ENCODE data around the gene NAP1L4. TPM values are rescaled to one million over a fixed set of nuclear protein-coding genes. Genes with fewer than 3 reads are reported as not detected.

The NAP1L4 gene
- total RNA-seq, 1 experiment from 2014 or later: 184 TPM

- no TSS peak for BruUV-seq (replicated peaks)
- Histone ChIP-seq H3K27ac (ENCODE audit: low read depth, low read length, poor library complexity, severe bottlenecking) (no peak overlapping the region), H3K36me3 (ENCODE audit: insufficient read depth, low read length, poor library complexity, severe bottlenecking) (no peaks in the 10 kb centered on the region), H3K4me1 (ENCODE audit: insufficient read depth, low read length, poor library complexity, severe bottlenecking) (no peaks in the 10 kb centered on the region), H3K9me3 (ENCODE audit: low read depth, low read length, poor library complexity, severe bottlenecking) (no peaks in the 10 kb centered on the region), H3K27me3 (replicated peaks; ENCODE audit: insufficient read depth, low read depth, low read length, poor library complexity) (no peaks in the 10 kb centered on the region), H3K4me3 (ENCODE audit: low read depth, low read length, poor library complexity, severe bottlenecking) (no peak overlapping the region)
- ChIA-PET POLR2A (ENCODE audit: low non-redundant PET) (no interaction called here), CTCF (no interaction called here)
- intact Hi-C loops (cut with micrococcal nuclease; ENCODE audit: unreplicated experiment): no loop called here
- no peak for TF ChIP-seq EZH2 (IDR thresholded peaks at IDR 0.05; ENCODE audit: borderline replicate concordance, low read depth, low read length, poor library complexity, severe bottlenecking)
- DNase-seq (ENCODE audit: low spot score): no peak
Observed at GRCh38 chr11:2921261-2921660, 70.9 kb downstream of the NAP1L4 start.

GRCh38 chr11:2920343-2920742, 71.8 kb downstream of the NAP1L4 start:
- POLR2A ChIA-PET (ENCODE audit: low non-redundant PET): no interaction called here
- H3K27ac ChIP-seq (ENCODE audit: low read depth, low read length, poor library complexity, severe bottlenecking): no peak overlapping the region
- CTCF ChIA-PET: interaction anchor here (0.7 kb wide), 1 partner anchor 387 kb away, joined by 3 read pairs; no protein-coding TSS in a partner anchor
- no peaks in the 10 kb centered on the region for H3K36me3 ChIP-seq (ENCODE audit: insufficient read depth, low read length, poor library complexity, severe bottlenecking)
- no TSS peak for BruUV-seq (replicated peaks)
- no peaks in the 10 kb centered on the region for H3K9me3 ChIP-seq (ENCODE audit: low read depth, low read length, poor library complexity, severe bottlenecking)
- no peak for TF ChIP-seq EZH2 (IDR thresholded peaks at IDR 0.05; ENCODE audit: borderline replicate concordance, low read depth, low read length, poor library complexity, severe bottlenecking)
- TF ChIP-seq CTCF (conservative IDR thresholded peaks at IDR 0.05; ENCODE audit: low read depth, low read length): no peak
- no peak overlapping the region for H3K4me3 ChIP-seq (ENCODE audit: low read depth, low read length, poor library complexity, severe bottlenecking)
- intact Hi-C loops (cut with micrococcal nuclease; ENCODE audit: unreplicated experiment): no loop called here
- no peak for DNase-seq (ENCODE audit: low spot score)
- H3K4me1 ChIP-seq (ENCODE audit: insufficient read depth, low read length, poor library complexity, severe bottlenecking): no peaks in the 10 kb centered on the region
- H3K27me3 ChIP-seq (replicated peaks; ENCODE audit: insufficient read depth, low read depth, low read length, poor library complexity): no peaks in the 10 kb centered on the region

GRCh38 chr11:2919837-2920236, 72.3 kb downstream of the NAP1L4 start:
- intact Hi-C loops (cut with micrococcal nuclease; ENCODE audit: unreplicated experiment): no loop called here
- H3K4me3 ChIP-seq (ENCODE audit: low read depth, low read length, poor library complexity, severe bottlenecking): no peak overlapping the region
- POLR2A ChIA-PET (ENCODE audit: low non-redundant PET): no interaction called here
- CTCF ChIA-PET: no interaction called here
- H3K36me3 ChIP-seq (ENCODE audit: insufficient read depth, low read length, poor library complexity, severe bottlenecking): no peaks in the 10 kb centered on the region
- DNase-seq (ENCODE audit: low spot score): no peak
- no peaks in the 10 kb centered on the region for H3K9me3 ChIP-seq (ENCODE audit: low read depth, low read length, poor library complexity, severe bottlenecking)
- no peaks in the 10 kb centered on the region for H3K27me3 ChIP-seq (replicated peaks; ENCODE audit: insufficient read depth, low read depth, low read length, poor library complexity)
- TF ChIP-seq EZH2 (IDR thresholded peaks at IDR 0.05; ENCODE audit: borderline replicate concordance, low read depth, low read length, poor library complexity, severe bottlenecking) (no peak), CTCF (conservative IDR thresholded peaks at IDR 0.05; ENCODE audit: low read depth, low read length) (no peak)
- H3K27ac ChIP-seq (ENCODE audit: low read depth, low read length, poor library complexity, severe bottlenecking): no peak overlapping the region
- no TSS peak for BruUV-seq (replicated peaks)
- no peaks in the 10 kb centered on the region for H3K4me1 ChIP-seq (ENCODE audit: insufficient read depth, low read length, poor library complexity, severe bottlenecking)

- no TSS peak for BruUV-seq (replicated peaks)
- H3K36me3 ChIP-seq (ENCODE audit: insufficient read depth, low read length, poor library complexity, severe bottlenecking): no peaks in the 10 kb centered on the region
- TF ChIP-seq CTCF (conservative IDR thresholded peaks at IDR 0.05; ENCODE audit: low read depth, low read length) (no peak), EZH2 (IDR thresholded peaks at IDR 0.05; ENCODE audit: borderline replicate concordance, low read depth, low read length, poor library complexity, severe bottlenecking) (no peak)
- intact Hi-C loops (cut with micrococcal nuclease; ENCODE audit: unreplicated experiment): no loop called here
- H3K9me3 ChIP-seq (ENCODE audit: low read depth, low read length, poor library complexity, severe bottlenecking): no peaks in the 10 kb centered on the region
- H3K27ac ChIP-seq (ENCODE audit: low read depth, low read length, poor library complexity, severe bottlenecking): no peak overlapping the region
- no peaks in the 10 kb centered on the region for H3K4me1 ChIP-seq (ENCODE audit: insufficient read depth, low read length, poor library complexity, severe bottlenecking)
- ChIA-PET CTCF (no interaction called here), POLR2A (ENCODE audit: low non-redundant PET) (no interaction called here)
- H3K4me3 ChIP-seq (ENCODE audit: low read depth, low read length, poor library complexity, severe bottlenecking): no peak overlapping the region
- no peak for DNase-seq (ENCODE audit: low spot score)
- H3K27me3 ChIP-seq (replicated peaks; ENCODE audit: insufficient read depth, low read depth, low read length, poor library complexity): no peaks in the 10 kb centered on the region
Observed at GRCh38 chr11:2919188-2919587, 72.9 kb downstream of the NAP1L4 start.
